CD4-positive, alpha-beta T cell treated with Interleukin-17A for 1 hour (primary cell): ENCODE results near the gene LRBA.

Experiments used
- DNase-seq: peaks from one replicate; pipeline ENCODE4 v3.0.0-alpha.2; 2020

LRBA gene

GRCh38 chr4:150464523-150464922 is 550.6 kb downstream of the LRBA start:
- no peak for DNase-seq

GRCh38 chr4:150462743-150463142 is 552.3 kb downstream of the LRBA start:
- DNase-seq: no peak

DNA sequence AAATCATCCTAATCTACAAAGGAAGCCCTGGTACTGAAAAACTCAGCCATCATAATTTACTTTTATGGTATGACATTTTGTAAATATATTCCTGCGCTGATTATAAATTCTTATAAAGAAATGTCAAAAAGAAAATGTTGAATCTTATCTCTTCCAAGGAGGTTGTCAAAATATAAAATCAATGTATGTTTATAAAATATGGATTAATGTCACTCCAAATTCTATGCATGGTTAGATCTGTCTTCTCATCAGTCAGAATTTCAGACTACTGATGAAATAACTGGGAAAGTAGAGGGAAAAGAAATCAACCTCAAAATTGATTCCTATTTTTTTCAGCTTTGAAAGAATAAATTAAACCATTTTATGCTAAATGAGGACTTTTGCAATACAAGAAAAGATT is 553.1 kb downstream of the LRBA start:
- no peak for DNase-seq

DNA sequence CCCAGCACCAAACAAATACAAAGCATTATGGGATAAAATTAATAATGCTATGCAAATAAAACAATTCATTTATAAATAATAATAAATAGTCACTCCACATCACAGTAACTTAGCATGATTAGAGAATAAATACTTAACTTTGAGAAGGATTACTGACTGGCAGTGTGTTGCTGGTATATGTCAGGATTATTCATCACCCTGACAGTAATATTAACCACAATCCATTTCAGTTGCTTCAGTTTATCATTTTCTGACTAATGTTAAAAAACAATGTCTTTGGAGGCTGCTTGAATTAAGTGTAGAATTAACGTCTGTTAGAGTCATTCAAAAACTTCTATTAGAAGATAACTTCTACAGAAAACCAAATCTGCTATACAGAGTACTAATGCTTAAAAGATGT is 557.3 kb downstream of the LRBA start:
- no peak for DNase-seq

DNA sequence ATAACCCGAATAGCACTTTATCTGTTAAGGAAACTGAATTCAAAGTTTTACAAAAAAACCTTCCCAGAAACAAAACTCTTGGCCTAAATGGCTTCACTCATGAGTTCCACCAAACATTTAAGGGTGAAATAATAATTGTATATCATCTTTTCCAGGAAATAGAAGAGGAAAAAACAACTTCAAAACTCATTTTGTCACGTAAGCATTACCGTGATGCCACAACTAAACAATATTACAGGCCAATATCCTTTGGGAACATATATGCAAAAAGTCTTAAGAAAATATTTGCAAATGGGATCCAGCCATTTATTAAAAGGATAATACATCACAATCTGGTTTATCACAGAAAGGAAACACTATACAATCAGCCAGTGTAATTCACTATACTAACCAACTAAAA is 563.2 kb downstream of the LRBA start:
- no peak for DNase-seq

GRCh38 chr4:150447356-150447755 is 567.7 kb downstream of the LRBA start:
- DNase-seq: no peak

DNA sequence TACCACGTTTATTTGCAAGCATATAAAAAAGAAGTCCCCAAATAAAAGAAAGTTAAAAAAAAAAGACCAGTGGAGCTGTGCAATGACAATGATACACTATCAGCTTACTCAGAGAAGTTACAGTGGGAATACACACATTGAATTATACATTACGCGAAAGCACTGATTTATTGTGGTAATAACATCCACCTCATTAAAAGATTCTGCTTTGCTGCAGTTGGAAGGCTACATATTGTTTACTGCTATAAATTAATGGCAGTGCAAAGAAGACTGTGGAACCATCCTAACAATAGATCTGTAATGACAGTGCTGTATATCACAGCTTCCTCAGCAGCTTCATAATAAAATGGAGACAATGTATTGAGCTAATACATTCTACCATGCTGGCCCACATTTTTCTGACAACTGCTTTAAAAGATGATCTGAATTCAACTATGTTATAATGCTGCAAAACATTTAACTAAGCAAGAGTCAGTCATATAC is 575.6 kb downstream of the LRBA start:
- no peak for DNase-seq

DNA sequence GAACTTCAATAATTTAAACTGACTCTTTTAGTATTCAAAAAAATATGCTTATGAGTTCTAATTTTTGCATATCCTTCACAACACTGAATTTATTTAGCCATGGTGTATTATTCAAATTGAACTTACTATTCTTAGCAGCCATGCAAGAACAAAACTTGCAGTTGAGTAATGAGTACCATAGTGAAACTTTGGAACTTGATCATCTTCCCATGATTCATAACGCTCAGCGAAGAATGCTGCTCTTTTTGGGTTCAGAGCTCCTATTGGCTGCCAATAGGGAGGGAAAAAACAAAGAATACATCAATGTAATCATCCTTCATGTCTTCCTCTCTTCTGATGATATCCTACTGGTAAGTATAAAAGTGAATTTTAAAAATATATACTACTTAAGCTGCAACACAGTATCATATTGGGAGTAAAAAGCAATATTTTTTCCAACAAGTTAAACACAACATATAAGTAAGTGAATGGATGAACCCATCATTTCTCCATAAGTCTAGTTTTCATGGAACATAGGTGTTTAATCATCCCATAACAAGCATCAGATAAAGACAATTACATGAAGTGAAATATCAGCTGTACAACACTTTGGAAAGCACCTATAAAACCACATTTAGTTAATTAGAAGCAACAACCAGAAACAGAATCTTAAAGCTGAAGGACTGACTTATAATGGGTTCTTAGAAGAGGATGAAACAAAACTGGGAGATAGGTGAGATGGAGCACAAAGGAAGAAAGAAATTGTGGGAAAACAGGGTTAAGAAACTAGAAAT is 578.3 kb downstream of the LRBA start:
- no peak for DNase-seq

DNA sequence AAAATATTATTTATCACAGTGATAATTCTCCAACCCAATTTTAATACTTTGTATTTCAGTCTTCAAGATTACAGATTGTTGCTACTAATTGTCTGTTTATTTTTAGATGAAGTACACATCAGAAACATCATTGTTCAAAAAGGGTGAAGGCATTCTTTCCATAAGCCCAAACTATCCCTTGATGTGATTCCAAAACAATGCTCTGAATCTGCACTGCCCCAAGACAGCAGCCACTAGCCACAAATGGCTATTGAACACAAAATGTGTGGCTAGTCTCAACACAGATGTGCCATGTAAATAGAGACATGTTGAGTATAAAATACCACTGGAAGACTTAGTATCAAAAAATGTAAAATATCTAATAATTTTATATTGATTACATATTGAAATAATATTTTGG is 583.9 kb downstream of the LRBA start:
- DNase-seq: no peak

DNA sequence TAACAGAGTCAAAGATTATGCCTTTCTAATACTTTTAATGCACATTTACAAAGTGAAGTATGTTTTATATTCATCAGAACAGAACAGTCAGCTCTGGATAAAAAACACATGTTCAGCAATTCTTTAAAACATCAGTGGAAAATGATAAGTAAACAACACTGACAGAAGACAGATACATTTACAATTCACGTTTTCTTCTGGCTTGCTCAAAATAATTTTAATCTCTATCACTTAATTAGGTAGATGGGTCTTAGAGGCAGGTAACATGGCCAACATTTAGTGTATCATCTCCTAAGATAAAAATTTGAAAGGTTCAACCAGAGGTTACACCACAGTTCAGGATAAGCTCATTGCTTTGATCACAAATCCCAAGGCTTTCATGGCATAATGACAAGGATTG is 589.9 kb downstream of the LRBA start:
- DNase-seq: no peak

DNA sequence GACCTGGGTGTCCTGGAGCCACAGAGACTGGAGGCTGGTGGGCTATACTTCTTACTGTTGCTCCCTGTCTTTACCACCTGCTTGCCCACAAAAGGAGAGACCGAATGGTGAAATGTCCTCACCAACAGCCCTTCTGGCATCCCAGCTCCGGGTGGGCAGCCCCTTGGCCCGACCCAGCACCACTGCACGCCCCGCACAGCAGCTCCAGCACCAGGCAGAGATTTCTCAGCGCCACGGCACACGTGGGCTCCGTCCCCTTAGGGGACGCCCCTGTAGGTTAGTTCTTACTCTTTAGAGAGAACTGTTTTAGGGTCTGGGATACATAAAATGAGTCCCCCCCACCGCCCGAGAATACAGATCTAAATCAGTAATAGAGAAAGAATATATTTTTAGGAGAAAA is 591.6 kb downstream of the LRBA start:
- no peak for DNase-seq

GRCh38 chr4:150423074-150423473 is 592.0 kb downstream of the LRBA start:
- DNase-seq: no peak

DNA sequence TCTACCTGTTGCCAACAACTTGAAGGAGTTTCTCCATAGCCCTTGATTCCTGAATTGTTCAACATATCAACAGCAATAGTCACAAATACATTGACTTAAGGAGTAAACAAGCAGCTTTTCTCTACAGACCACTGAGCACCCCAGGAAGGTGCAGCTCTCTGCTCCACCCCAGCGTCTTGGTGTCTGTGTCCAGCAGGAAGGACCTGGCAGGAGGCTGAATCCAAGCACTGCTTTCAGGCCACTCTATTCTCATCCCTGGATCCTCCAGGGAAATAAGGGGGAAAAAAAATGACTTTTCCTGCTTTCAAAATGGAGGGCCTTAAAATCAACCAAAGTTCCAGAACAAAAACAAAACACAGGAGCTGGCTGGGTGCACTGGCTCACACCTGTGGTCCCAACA is 593.5 kb downstream of the LRBA start:
- DNase-seq: no peak

DNA sequence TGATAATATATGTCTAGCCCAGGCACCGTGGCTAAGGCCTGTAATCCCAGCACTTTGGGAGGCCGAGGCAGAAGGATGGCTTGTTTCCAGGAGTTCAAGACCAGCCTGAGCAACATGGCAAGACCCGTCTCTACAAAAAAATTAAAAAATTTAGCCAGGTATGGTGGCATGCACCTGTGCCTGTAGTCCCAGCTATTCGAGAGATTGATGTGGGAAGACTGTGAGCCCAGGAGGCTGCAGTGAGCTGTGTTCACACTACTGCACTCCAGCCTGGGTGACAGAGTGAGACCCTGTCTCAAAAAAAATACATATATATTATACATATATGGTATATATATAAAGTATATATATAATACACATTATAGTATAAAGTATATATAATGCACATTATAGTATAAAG is 595.1 kb downstream of the LRBA start:
- no peak for DNase-seq

DNA sequence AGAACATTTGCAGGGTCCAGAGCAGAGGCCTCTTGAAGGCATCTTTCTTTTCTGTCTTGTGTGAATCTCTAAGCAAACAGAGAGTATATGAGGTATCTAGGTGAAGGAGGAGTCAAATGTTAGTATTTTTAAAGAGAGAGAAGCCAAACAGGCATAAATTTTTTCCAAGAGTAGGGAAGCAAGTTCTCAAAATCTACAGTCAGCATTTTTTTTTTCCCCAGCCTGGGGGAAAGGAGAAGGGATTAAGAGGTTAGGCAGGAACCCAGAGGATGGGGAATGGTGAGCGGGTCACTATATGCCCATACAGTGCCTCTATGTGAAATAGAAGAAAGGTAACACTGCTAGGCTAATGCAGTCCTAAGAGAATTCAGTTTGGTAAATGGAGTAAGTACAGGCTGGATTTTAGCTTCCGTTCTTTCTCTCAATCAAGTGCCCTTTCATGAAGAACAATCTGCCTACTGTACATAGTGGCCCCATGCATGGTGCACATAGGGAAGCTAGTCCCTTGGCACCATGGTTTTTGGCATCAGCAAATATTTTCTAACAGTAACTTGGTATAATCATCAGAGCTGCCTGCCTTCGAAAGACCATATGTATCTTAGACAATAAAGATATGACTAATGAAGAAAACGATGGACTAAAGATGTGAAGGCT is 596.2 kb downstream of the LRBA start:
- DNase-seq: no peak

DNA sequence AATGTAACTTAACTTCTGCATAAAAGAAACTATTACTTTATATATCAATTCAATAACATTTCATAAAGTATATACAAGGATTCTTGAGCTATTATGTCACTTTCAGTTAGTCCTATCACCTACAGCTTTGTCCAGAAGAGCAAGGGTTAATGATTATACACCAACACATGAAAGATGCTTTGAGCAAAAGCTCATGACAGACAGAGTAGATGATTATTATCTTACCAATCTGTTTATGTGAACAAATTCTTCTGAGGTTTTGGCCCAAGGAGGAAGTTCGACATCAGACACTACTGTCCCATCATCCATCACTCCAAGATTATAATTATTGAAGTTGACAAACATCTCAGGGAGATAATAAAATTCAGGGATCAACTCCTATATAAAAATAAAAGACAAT is 599.9 kb downstream of the LRBA start:
- DNase-seq: no peak

GRCh38 chr4:150411520-150411919 is 603.6 kb downstream of the LRBA start:
- no peak for DNase-seq

DNA sequence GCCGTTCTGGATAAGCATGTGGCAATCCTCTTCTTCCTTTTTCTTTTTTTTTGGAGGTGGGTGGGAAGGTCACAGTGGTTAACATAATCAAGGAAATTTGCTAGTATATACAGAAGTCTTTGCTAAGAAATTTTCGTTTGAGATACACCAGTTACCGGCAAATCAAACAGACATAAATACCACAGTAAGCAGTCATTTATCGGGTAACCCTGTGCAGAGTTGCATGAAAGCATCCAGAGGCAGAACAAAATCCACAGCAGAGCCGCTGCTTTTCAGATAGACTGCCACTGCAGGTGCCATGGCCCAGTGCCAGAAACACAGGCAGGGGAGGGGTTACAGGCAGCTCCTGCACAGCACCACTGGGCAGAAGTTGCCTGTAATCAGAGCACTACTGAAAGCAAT is 612.2 kb downstream of the LRBA start:
- DNase-seq: no peak

DNA sequence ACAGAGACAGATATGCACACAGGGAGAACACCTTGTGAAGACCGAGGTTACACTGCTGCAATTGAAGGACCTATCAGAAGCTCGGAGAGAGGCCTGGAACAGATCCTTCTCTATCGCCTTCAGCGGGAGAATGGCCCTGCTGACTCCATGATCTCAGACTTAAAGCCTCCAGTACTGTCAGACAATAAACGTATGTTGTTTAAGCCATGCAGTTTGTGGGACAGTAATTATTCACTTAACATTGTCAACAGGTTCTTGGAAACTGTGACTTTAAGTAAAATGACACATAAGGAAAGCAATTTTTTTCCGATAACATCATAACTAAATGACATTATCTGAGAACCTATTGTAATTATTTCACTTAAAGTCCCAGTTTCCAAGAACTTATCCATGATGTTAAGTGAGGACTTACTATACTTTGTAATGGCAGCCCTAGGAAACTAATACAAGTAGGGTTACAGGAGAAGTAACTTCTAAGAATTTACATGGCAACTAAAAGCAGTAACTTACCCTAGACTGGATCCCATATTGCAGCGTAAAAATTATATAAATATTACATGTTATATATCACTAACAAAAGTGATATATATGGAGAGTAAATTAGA is 613.9 kb downstream of the LRBA start:
- no peak for DNase-seq

GRCh38 chr4:150395872-150396271 is 619.2 kb downstream of the LRBA start:
- no peak for DNase-seq

DNA sequence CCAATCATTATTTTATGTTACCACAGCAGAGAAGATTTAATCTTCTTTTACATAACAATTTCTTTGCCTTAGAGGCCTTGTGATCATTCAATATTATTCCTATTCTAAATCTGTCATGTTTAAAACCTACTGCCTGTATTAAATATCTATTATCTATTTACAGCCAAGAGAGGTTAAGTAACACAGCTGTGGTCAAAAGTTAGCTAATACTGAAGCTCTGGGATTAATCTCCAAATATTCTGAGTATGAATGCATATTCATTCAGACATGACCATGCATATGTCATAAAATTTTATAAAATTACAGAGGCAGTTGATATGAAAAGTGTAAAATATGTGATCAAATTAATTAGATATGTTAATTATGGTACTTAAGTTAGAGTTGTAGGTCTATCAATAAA is 621.0 kb downstream of the LRBA start:
- DNase-seq: no peak

DNA sequence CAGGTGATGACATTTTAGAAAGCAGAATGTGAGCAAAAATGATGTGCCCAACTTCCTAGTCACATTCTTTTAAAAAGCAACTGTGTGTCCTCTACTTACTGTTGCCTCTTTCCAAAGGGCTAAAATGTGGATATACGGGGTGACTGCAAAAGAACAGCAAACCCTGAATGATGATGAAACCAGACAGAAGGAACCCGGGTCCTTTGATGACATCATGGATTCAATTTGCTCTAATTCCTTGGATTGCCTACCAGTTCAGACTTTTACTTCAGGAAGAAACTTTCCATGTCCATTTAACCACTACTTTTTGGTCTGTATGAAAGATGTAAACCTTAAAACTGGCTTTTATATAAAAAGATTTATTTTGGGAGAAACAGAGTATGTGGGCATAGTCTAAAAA is 624.0 kb downstream of the LRBA start:
- DNase-seq: no peak

- no peak for DNase-seq
These were observed 624.6 kb downstream of the LRBA start for GRCh38 chr4:150390531-150390910.

- no peak for DNase-seq
These were observed 625.1 kb downstream of the LRBA start for GRCh38 chr4:150389896-150390530.
